VCaP (cell line): ENCODE measurements around the gene RPS6KA2.

Experiments used
- H3K27ac ChIP-seq: fragments of 450-650 bp; 2 replicates; pipeline ENCODE4 v1.5.1; 2017
- CTCF ChIP-seq: fragments of 450-650 bp; conservative IDR thresholded peaks from 2 replicates; pipeline ENCODE4 v1.5.1; 2017; ENCODE audit warnings: mild to moderate bottlenecking, moderate library complexity

RPS6KA2 gene

GRCh38 chr6:166616261-166617238, 10.5 kb downstream of the RPS6KA2 start:
- no peak for TF ChIP-seq CTCF
- no peak overlapping the region for H3K27ac ChIP-seq

DNA sequence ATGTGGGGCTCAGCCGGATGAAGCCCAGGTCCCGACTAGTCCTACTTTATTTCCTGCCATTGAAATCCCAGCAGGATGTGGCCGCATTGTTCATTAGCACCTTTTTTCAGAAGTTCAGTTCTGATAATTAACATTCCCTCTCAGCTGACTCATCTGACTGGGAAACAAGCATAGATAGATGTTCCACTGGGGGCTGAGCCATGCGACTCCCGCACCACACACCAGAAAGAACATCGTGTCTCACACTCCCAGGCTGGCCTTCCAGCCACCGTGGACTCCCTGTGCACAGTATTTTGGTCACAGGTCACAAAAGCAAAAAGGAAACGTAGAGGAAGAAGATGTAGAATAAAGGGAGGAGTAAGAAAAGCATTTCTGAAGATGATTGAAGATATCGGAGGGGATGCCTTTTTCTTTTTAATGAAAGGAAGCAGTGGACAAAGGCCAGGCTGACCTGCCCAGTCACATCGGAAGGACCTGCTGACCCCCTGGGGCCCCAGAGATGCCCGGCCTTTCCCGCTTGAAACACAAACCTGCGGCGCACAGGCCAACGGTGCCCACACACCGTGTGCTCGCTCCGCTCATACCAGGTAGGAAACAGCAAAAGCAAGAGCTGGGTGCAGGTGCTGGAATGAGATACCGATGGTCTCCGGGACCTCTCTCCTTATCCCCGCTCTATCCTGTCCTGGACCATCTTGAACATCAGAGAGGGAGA, 11.8 kb downstream of the RPS6KA2 start:
- TF ChIP-seq CTCF: no peak
- H3K27ac ChIP-seq: no peak overlapping the region

DNA sequence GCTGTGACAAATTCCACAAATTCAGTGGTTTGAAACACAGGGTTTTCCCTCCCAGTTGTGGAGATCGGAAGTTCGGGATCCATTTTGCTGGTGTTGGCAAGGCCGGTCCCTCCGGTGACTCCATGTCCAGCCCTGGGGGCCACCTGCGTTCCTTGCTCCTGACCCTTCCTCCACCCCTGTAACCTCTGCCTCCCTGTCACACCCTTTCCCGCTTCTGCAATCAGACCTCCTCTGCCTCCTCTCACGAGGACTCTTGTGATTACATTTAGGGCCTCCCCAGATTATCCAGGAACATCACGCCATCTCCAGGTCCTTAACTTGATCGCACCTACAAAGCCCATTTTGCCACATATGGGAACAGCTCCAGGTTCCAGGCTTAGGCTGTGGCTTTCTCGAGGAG, 12.5 kb downstream of the RPS6KA2 start:
- TF ChIP-seq CTCF: no peak
- H3K27ac ChIP-seq: no peak overlapping the region

GRCh38 chr6:166614171-166614583, 12.9 kb downstream of the RPS6KA2 start:
- H3K27ac ChIP-seq: no peak overlapping the region
- TF ChIP-seq CTCF: no peak

DNA sequence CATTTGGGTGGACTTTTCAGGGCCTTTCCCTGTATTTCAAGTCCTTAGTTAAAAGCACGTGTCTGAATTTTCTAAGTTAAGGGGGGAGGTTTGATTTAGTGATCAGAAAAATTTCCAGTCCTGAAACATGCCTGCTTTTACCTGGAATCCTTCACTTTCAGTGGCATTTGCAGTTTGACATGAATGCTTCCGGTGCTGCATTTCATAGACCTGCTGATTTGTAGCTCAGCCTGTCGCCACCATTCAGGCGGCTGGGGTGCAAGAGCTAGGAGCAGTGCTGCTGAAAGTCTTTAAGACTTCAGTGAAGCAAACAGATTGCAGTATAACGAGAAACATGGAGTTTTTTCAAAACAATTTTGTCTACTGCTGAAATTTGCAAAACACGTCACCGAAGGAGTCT, 14.0 kb downstream of the RPS6KA2 start:
- no peak for TF ChIP-seq CTCF
- H3K27ac ChIP-seq: no peak overlapping the region

DNA sequence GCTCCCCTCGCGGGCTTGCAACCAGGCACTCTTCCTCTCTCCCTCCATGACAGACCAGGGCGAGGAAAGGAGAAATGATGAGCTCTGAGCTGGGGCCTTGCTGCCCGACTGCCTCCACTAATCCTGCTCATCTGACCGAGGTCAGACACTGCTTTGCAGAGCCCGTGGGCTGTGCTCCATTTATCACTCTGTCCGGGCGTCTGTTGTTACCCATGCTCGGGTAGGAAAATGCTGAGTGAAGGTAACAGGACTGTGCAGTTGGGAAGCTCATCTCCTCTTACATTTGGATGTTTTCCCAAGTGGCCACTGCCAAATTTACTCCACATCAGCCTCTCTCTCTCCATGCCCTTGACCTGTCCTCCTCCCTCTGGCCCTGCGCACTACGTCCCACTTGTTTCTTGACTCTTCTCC, 14.6 kb downstream of the RPS6KA2 start:
- TF ChIP-seq CTCF: no peak
- no peak overlapping the region for H3K27ac ChIP-seq

DNA sequence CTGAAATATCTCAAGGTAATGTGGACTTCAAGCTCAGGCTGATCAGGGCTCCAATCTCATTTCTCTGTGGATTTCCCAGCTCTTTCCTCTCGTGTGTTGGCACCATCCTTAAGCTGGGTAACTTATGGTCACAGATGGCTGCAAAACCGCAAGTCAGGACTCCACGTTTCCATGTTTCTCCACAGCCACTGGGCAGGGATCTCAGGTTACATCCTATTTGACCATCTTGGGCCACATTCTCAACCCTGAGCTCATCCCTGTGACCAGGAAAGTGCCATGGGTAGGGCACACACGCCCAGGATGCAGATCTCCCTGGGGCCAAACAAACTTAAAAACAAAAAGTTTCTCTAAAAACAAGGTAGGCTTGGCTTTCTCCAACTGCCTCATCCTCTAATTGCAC, 15.4 kb downstream of the RPS6KA2 start:
- no peak for TF ChIP-seq CTCF
- H3K27ac ChIP-seq: no peak overlapping the region
